NCI-H748 (cell line): Measurements from ENCODE around the gene IL1RAPL2.
"Not testable (repeated sequence)": the region's sequence is repeated elsewhere in the genome, so short reads cannot be mapped to it uniquely, and the experiment has no call there.

Source experiments
- DNase-seq: peaks from one replicate; lab custom pipeline; 2025; ENCODE audit not compliant: unreplicated experiment; lab: John Stamatoyannopoulos, UW

Gene IL1RAPL2

GRCh38 chrX:105136786-105137185 lies 570.8 kb downstream of the IL1RAPL2 start:
- DNase-seq: no peak

GRCh38 chrX:105150036-105150435 lies 584.0 kb downstream of the IL1RAPL2 start:
- no peak for DNase-seq

GRCh38 chrX:105150557-105150956 lies 584.6 kb downstream of the IL1RAPL2 start:
- DNase-seq: no peak

- no peak for DNase-seq
Observed at GRCh38 chrX:105167233-105167632, 601.2 kb downstream of the IL1RAPL2 start.

- no peak for DNase-seq
Observed at GRCh38 chrX:105168577-105168976, 602.6 kb downstream of the IL1RAPL2 start.

- no peak for DNase-seq
Observed at GRCh38 chrX:105173071-105173470, 607.1 kb downstream of the IL1RAPL2 start.

- DNase-seq: no peak
Observed at GRCh38 chrX:105179644-105180043, 613.6 kb downstream of the IL1RAPL2 start.

GRCh38 chrX:105189093-105189492 lies 623.1 kb downstream of the IL1RAPL2 start:
- DNase-seq: no peak

GRCh38 chrX:105190252-105190853 lies 624.4 kb downstream of the IL1RAPL2 start:
- peak; percentile 3 for DNase-seq

- no peak for DNase-seq
Observed at GRCh38 chrX:105191878-105192277, 625.9 kb downstream of the IL1RAPL2 start.

GRCh38 chrX:105209406-105209805 lies 643.4 kb downstream of the IL1RAPL2 start:
- no peak for DNase-seq

- no peak for DNase-seq
Observed at GRCh38 chrX:105210258-105210657, 644.3 kb downstream of the IL1RAPL2 start.

- no peak for DNase-seq
Observed at GRCh38 chrX:105211066-105211575, 645.1 kb downstream of the IL1RAPL2 start.

GRCh38 chrX:105219454-105220401 lies 653.7 kb downstream of the IL1RAPL2 start:
- DNase-seq: no peak

- no peak for DNase-seq
Observed at GRCh38 chrX:105220636-105221035, 654.6 kb downstream of the IL1RAPL2 start, which contains the start of gene TEX13A. TEX13A (minus strand) TSS chrX:105220694; CDS start chrX:105220397, 297 bp downstream.

GRCh38 chrX:105221374-105221773 lies 655.4 kb downstream of the IL1RAPL2 start:
- DNase-seq: no peak

- DNase-seq: no peak
Observed at GRCh38 chrX:105226499-105226898, 660.5 kb downstream of the IL1RAPL2 start.

- DNase-seq: no peak
Observed at GRCh38 chrX:105228602-105229001, 662.6 kb downstream of the IL1RAPL2 start.

GRCh38 chrX:105229146-105229545 lies 663.1 kb downstream of the IL1RAPL2 start:
- DNase-seq: no peak

- DNase-seq: not testable (repeated sequence)
Observed at GRCh38 chrX:105237407-105237806, 671.4 kb downstream of the IL1RAPL2 start.

- no peak for DNase-seq
Observed at GRCh38 chrX:105241056-105241455, 675.1 kb downstream of the IL1RAPL2 start.
